Pancreas (tissue), 10 donors: ENCODE measurements around the gene ZBTB22. TPM values are rescaled to one million over a fixed set of nuclear protein-coding genes. Genes with fewer than 3 reads are reported as not detected.

Experiments used
- ATAC-seq, 4 donors: fragments of 200-7000 bp; cut with Tn5 transposase; one replicate each; pipeline versions ENCODE4 v1.8.0 to v1.9.1; 2020; ENCODE audit warnings: mild to moderate bottlenecking in 4 of 4, moderate library complexity in 4 of 4
- DNase-seq, 6 donors: peaks; one replicate each; pipeline ENCODE4 v3.0.0-alpha.2; 2020
- FAIRE-seq: peaks from 2 replicates; lab custom pipeline; 2012; peaks lifted over from hg19 to GRCh38; lab: Jason Lieb, UNC
- H3K27ac ChIP-seq, 4 donors: fragments of 200-600 bp; sonication (generic); 1 replicate in 3 of 4; 2 replicates in 1 of 4; pipeline versions ENCODE4 v1.5.0 to v1.8.0; 2020
- H3K27me3 ChIP-seq, 4 donors: fragments of 200-600 bp; one replicate each; pipeline ENCODE4 v1.8.0; 2021
- H3K36me3 ChIP-seq, 3 donors: fragments of 200-600 bp; sonication (generic) in 1 of 3; one replicate each; pipeline versions ENCODE4 v1.5.0 to v1.8.0; 2020 to 2021
- H3K4me1 ChIP-seq, 3 donors: fragments of 200-600 bp; one replicate each; pipeline ENCODE4 v1.8.0; 2021
- H3K4me3 ChIP-seq, 4 donors: fragments of 200-600 bp; sonication (generic) in 2 of 4; one replicate each; pipeline versions ENCODE4 v1.5.0 to v1.8.0; 2020 to 2021
- H3K9me3 ChIP-seq, 4 donors: fragments of 200-600 bp; one replicate each; pipeline ENCODE4 v1.8.0; 2021
- WGBS, 2 donors: extraction: QIAGEN DNeasy Blood & Tissue Kit; methylation state at CpG; one replicate each; pipeline ENCODE4 v1.1.7; 2013; 5-methylcytosine and 5-hydroxymethylcytosine counted together
- intact Hi-C, 3 donors: fragments of 100-400 bp; cut with DNase I; formaldehyde crosslinking; loops; one replicate each; pipeline versions ENCODE4 v1.11.1 to v1.14.2; 2022
- polyA plus RNA-seq, 2 donors: library from polyadenylated mRNA; stranded (reverse); fragments of 200-250 nt; gene quantifications; one replicate each; pipeline ENCODE4 v1.2.3, GENCODE V29; 2013
- total RNA-seq, 6 donors: library from RNA; stranded (reverse); fragmentation: NEBNext Ultra II Directional in 4 of 6; extraction: Animal tissue kit (Norgen Biotek cat#: 25700) in 4 of 6; gene quantifications; one replicate each; pipeline versions ENCODE4 v1.2.1 to v1.2.4, GENCODE V29; 2021 to 2023
- TF ChIP-seq, protein P1 (sequence below), 4 donors: fragments of 200-600 bp; sonication (generic) in 3 of 4; IDR thresholded peaks; one replicate each; pipeline versions ENCODE4 v1.5.0 to v1.8.0; 2021; ENCODE audit warnings: antibody characterized with exemption in 4 of 4
- donor health status: healthy with polysubstance abuse.
- donor health status: DM: no; HTN: no; CAD: no; lungs with moderate emphysema.
- donor health status: DM: no; HTN: no; CAD: no.
- donor health status: control.
- donor health status: control.
- donor health status: Bipolar disorder and iron deficiency.
- donor health status: DM: yes; HTN: yes; CAD: no.
- donor health status: DM: no; HTN: no; CAD: no.
- donor health status: DM: no; HTN: no; CAD: no.
- donor health status: DM: yes; HTN: yes; CAD: no.

The ZBTB22 gene
- total and polyA plus RNA-seq, 8 donors = 6.7 to 14.3 (median 10.1) TPM

- DNase-seq (peak in 2 of 6 donors; percentile 39 to 65), FAIRE-seq (no peak), ATAC-seq (no peak)
- Histone ChIP-seq H3K36me3 (peaks cover 0 to 7% (median 4%) of the 10 kb centered on the region in 3 donors), H3K27ac (peak overlapping the region; percentile 89 to 94 (median 92)), H3K27me3 (no peaks in the 10 kb centered on the region), H3K4me1 (peaks cover 0 to 11% (median 5%) of the 10 kb centered on the region in 3 donors), H3K9me3 (no peaks in the 10 kb centered on the region), H3K4me3 (peak overlapping the region in 3 of 4 donors; percentile 88 to 93 (median 89))
- 68 to 77% methylated on average over 12 of the region's 12 CpGs for WGBS, 2 donors
- intact Hi-C loops = no loop called here
- TF ChIP-seq, protein P1, sequence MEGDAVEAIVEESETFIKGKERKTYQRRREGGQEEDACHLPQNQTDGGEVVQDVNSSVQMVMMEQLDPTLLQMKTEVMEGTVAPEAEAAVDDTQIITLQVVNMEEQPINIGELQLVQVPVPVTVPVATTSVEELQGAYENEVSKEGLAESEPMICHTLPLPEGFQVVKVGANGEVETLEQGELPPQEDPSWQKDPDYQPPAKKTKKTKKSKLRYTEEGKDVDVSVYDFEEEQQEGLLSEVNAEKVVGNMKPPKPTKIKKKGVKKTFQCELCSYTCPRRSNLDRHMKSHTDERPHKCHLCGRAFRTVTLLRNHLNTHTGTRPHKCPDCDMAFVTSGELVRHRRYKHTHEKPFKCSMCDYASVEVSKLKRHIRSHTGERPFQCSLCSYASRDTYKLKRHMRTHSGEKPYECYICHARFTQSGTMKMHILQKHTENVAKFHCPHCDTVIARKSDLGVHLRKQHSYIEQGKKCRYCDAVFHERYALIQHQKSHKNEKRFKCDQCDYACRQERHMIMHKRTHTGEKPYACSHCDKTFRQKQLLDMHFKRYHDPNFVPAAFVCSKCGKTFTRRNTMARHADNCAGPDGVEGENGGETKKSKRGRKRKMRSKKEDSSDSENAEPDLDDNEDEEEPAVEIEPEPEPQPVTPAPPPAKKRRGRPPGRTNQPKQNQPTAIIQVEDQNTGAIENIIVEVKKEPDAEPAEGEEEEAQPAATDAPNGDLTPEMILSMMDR (IDR thresholded peaks at IDR 0.05) = no peak
These were observed 20.6 kb downstream of the ZBTB22 start for GRCh38 chr6:33296797-33297405.

DNA sequence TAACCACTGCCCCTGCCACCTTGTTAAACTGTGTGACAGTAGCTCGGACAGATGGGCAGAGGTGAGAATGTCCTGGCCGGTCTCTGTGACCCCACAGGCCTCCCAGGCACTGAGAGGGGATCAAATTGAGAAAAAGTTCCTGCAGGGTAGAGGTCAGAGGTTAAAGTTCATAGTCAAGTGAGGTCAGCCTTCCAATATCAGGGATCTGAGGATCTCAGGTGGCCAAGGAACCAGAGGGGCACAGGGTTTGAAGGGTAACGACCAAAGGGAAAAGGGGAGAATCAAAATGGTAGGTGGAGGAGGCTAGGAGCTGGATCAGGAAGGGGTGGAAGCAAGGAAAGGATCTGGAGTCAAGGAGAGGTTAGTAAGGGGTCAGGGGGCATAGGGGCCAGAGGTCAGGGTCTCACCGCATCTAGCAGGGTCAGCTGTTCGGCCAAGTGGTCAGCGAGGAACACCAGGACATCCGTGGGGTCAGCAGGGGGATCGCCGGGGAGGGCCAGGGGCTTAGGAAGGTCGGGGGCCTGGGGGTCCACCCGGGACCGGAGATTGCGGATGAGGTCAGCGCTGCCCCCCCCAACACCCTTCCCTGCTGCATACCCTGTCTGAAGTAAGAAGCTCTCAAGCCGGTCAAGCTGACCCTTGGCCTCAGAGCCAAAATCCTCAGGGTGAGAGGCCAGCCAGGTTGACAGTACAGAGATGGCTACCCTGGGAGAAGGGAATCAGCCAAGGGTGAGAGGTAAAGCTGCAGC is 21.7 kb downstream of the ZBTB22 start:
- WGBS, 2 donors = 86 to 89% methylated on average over 15 of the region's 15 CpGs
- no peaks in the 10 kb centered on the region for H3K9me3 ChIP-seq
- intact Hi-C loops = no loop called here
- DNase-seq = peak in 2 of 6 donors; percentile 38 to 73
- H3K4me3 ChIP-seq = no peak overlapping the region
- no peaks in the 10 kb centered on the region for H3K27me3 ChIP-seq
- TF ChIP-seq, protein P1 (IDR thresholded peaks at IDR 0.05) = no peak
- no peak for ATAC-seq
- H3K4me1 ChIP-seq = peaks cover 0 to 7% (median 5%) of the 10 kb centered on the region in 3 donors
- no peak for FAIRE-seq
- peaks cover 0 to 11% (median 8%) of the 10 kb centered on the region in 3 donors for H3K36me3 ChIP-seq
- no peak overlapping the region for H3K27ac ChIP-seq

DNA sequence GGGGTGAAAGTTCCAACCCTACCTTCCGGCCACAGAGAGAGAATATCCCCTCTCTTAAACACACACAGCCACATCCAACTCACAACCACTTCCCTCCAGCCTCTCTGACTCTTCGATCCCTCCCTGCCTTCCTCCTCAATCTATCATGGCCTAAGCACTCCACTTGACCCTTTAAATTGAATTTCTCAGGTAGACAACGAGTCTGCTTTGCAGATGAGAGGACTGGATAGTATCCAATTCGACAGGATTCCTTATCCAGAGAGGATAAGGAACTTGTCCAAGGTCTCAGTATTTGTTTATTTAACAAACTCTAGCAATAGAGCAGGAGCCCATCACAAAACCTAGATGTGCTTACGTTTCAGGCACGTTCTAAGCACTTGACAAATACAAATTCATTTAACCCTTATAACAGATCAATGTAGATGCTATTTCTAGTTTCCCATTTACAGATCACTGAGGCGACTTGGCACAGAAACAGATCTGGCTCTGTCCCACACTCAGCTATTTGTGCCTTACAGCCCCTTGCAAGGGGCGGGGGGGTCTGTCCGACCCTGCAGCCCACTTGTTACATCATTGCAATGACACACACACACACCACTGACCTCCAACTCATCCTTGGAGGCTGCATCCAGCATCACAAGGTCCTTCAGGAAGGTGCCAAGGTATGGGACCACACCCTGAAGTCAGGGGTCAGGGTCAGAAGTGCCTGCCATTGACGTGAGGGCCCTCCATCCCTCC is 23.3 kb downstream of the ZBTB22 start:
- H3K9me3 ChIP-seq = no peaks in the 10 kb centered on the region
- H3K27me3 ChIP-seq = no peaks in the 10 kb centered on the region
- DNase-seq = no peak
- FAIRE-seq = no peak
- ATAC-seq = no peak
- intact Hi-C loops = no loop called here
- peaks cover 0 to 13% (median 7%) of the 10 kb centered on the region in 3 donors for H3K4me1 ChIP-seq
- no peak overlapping the region for H3K27ac ChIP-seq
- WGBS, 2 donors = 43 to 53% methylated on average over 10 of the region's 10 CpGs
- peaks cover 0 to 11% (median 8%) of the 10 kb centered on the region in 3 donors for H3K36me3 ChIP-seq
- H3K4me3 ChIP-seq = no peak overlapping the region
- TF ChIP-seq, protein P1 (IDR thresholded peaks at IDR 0.05) = no peak

DNA sequence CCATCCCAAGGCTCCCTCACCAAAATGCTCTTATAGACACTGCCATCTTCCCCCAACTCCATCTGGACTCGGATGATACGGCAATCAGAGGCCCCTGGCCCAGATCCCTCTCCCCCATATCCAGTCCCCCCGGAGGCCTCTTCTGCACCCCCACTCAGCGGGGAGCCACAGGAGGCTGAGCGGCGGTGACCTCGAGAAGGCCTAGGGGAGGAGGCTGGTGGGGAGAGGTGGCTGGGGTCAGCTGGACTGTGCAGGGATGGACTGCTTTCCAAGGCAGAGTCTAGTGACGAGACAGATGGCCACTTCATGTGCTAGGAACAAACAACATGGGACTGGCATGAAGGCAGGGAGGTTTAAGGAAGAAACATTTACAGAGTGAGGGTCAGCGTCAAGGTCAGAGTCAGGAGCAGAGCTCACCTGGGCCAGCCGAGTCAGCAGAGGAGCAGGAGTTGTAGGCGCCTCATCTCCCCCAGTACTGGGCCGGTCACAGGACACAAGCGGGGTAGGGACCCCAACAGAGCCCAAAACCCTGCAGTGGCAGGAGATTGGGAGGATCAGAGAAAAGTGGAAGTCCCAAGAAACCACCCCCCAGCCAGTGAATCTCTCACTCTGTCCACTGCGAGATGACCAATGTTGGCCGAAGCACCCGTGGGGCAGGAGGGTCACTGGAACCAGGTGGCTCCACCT is 24.4 kb downstream of the ZBTB22 start:
- no peaks in the 10 kb centered on the region for H3K27me3 ChIP-seq
- H3K9me3 ChIP-seq = no peaks in the 10 kb centered on the region
- intact Hi-C loops = no loop called here
- no peak overlapping the region for H3K27ac ChIP-seq
- WGBS, 2 donors = 84 to 91% methylated on average over 16 of the region's 16 CpGs
- H3K4me1 ChIP-seq = peaks cover 0 to 13% (median 9%) of the 10 kb centered on the region in 3 donors
- TF ChIP-seq, protein P1 (IDR thresholded peaks at IDR 0.05) = no peak
- peaks cover 0 to 11% (median 8%) of the 10 kb centered on the region in 3 donors for H3K36me3 ChIP-seq
- no peak for ATAC-seq
- no peak overlapping the region for H3K4me3 ChIP-seq
- FAIRE-seq = no peak
- peak in 1 of 6 donors; percentile 42 for DNase-seq
